DMS 273 (cell line): ENCODE data around the gene GJA5.

Experiments
- DNase-seq: peaks from one replicate; lab custom pipeline; 2025; ENCODE audit not compliant: unreplicated experiment; lab: John Stamatoyannopoulos, UW

The GJA5 gene

GRCh38 chr1:147762233-147763024, 2.0 kb upstream of the GJA5 start:
- no peak for DNase-seq

GRCh38 chr1:147758379-147759100, 1.9 kb downstream of the GJA5 start:
- DNase-seq = no peak

GRCh38 chr1:147757015-147757990, 3.1 kb downstream of the GJA5 start:
- no peak for DNase-seq

- no peak for DNase-seq
These were observed 4.1 kb downstream of the GJA5 start for GRCh38 chr1:147756341-147756740.

- no peak for DNase-seq
These were observed 5.7 kb downstream of the GJA5 start for GRCh38 chr1:147754661-147755060.

GRCh38 chr1:147753081-147753480, 7.3 kb downstream of the GJA5 start:
- no peak for DNase-seq

- DNase-seq = no peak
These were observed 7.9 kb downstream of the GJA5 start for GRCh38 chr1:147752511-147752910.

GRCh38 chr1:147751346-147751745, 9.1 kb downstream of the GJA5 start:
- DNase-seq = no peak

GRCh38 chr1:147750618-147751217, 9.7 kb downstream of the GJA5 start:
- no peak for DNase-seq

GRCh38 chr1:147749792-147750191, 10.6 kb downstream of the GJA5 start:
- no peak for DNase-seq

- no peak for DNase-seq
These were observed 11.6 kb downstream of the GJA5 start for GRCh38 chr1:147748676-147749350.

GRCh38 chr1:147747966-147748365, 12.4 kb downstream of the GJA5 start:
- no peak for DNase-seq

GRCh38 chr1:147745271-147745670, 15.1 kb downstream of the GJA5 start:
- no peak for DNase-seq

- no peak for DNase-seq
These were observed 19.3 kb downstream of the GJA5 start for GRCh38 chr1:147741065-147741464.

- DNase-seq = no peak
These were observed 20.0 kb downstream of the GJA5 start for GRCh38 chr1:147740391-147740790.

GRCh38 chr1:147738739-147739476, 21.5 kb downstream of the GJA5 start:
- no peak for DNase-seq

- no peak for DNase-seq
These were observed 22.3 kb downstream of the GJA5 start for GRCh38 chr1:147738129-147738528.

GRCh38 chr1:147736883-147737282, 23.5 kb downstream of the GJA5 start:
- no peak for DNase-seq

- DNase-seq = no peak
These were observed 25.0 kb downstream of the GJA5 start for GRCh38 chr1:147735423-147735822.
